SU-DHL-6 (cell line): ENCODE results near the gene ZDHHC5.

Experiments used
- H2AFZ ChIP-seq: fragments of 200-600 bp; sonication (generic); 2 replicates; pipeline ENCODE4 v1.6.1; 2014; ENCODE audit warnings: low read depth, mild to moderate bottlenecking, moderate library complexity, mixed read lengths, antibody characterized with exemption, low read length; ENCODE audit not compliant: severe bottlenecking
- H3F3A ChIP-seq: fragments of 200-600 bp; shearing (Covaris generic); 2 replicates; pipeline ENCODE4 v1.6.0; 2016; ENCODE audit warnings: antibody characterized with exemption, mild to moderate bottlenecking; ENCODE audit not compliant: insufficient read depth
- H3K27ac ChIP-seq: fragments of 200-600 bp; sonication (generic); 2 replicates; pipeline ENCODE4 v1.5.1; 2016; ENCODE audit warnings: low read depth, mild to moderate bottlenecking, low read length, moderate library complexity, mixed read lengths
- H3K27me3 ChIP-seq: fragments of 200-600 bp; sonication (generic), shearing (Covaris generic); 2 replicates; pipeline ENCODE4 v1.6.0; 2014; ENCODE audit warnings: mild to moderate bottlenecking, low read length
- H3K36me3 ChIP-seq: fragments of 200-600 bp; sonication (generic); 2 replicates; pipeline ENCODE4 v1.6.1; 2014; ENCODE audit warnings: mild to moderate bottlenecking, low read length, mixed read lengths
- H3K4me2 ChIP-seq: fragments of 300-600, 200-600 bp; shearing (Covaris generic), sonication (generic); 2 replicates; pipeline ENCODE4 v1.6.0; 2014; ENCODE audit warnings: low read length, low read depth, mild to moderate bottlenecking; ENCODE audit not compliant: poor library complexity, severe bottlenecking
- H3K4me3 ChIP-seq: fragments of 200-600 bp; sonication (generic); 2 replicates; pipeline ENCODE4 v1.5.1; 2014; ENCODE audit warnings: antibody characterized with exemption, low read length, mild to moderate bottlenecking, mixed read lengths; ENCODE audit not compliant: insufficient read depth, poor library complexity, severe bottlenecking
- H3K79me2 ChIP-seq: fragments of 200-600 bp; sonication (generic); 2 replicates; pipeline ENCODE4 v1.6.1; 2014; ENCODE audit warnings: mild to moderate bottlenecking, low read length, moderate library complexity; ENCODE audit not compliant: insufficient read depth
- H3K9ac ChIP-seq: fragments of 200-600 bp; sonication (generic); 2 replicates; pipeline ENCODE4 v1.7.0; 2014; ENCODE audit warnings: mild to moderate bottlenecking, low read length
- H3K9me2 ChIP-seq: fragments of 200-600 bp; sonication (generic); replicated peaks from 2 replicates; pipeline ENCODE4 v1.6.1; 2014; ENCODE audit warnings: low read length; ENCODE audit not compliant: insufficient read depth
- H3K9me3 ChIP-seq: fragments of 200-600 bp; sonication (generic); 2 replicates; pipeline ENCODE4 v1.6.1; 2014; ENCODE audit warnings: low read length, mixed read lengths; ENCODE audit not compliant: insufficient read depth
- H4K20me1 ChIP-seq: fragments of 200-600 bp; sonication (generic); 2 replicates; pipeline ENCODE4 v1.6.1; 2014; ENCODE audit warnings: low read depth, mild to moderate bottlenecking, antibody characterized with exemption, low read length, moderate library complexity, mixed read lengths
- CTCF ChIP-seq: fragments of 200-600 bp; sonication (generic); IDR thresholded peaks from one replicate; pipeline ENCODE4 v1.5.1; 2017; ENCODE audit warnings: antibody characterized with exemption, mild to moderate bottlenecking, low read length, moderate library complexity; ENCODE audit not compliant: insufficient read depth, poor library complexity, severe bottlenecking
- EZH2phosphoT487 ChIP-seq: fragments of 200-600 bp; sonication (generic), shearing (Covaris generic); conservative IDR thresholded peaks from 2 replicates; pipeline ENCODE4 v1.6.1; 2018; ENCODE audit warnings: mild to moderate bottlenecking, antibody characterized with exemption, low read length, moderate library complexity, mixed read lengths

The ZDHHC5 gene

GRCh38 chr11:57643802-57644201 lies 24.1 kb upstream of the ZDHHC5 start:
- no peak overlapping the region for H3K4me3 ChIP-seq
- no peaks in the 10 kb centered on the region for H3K9me3 ChIP-seq
- no peak overlapping the region for H3K9ac ChIP-seq
- no peaks in the 10 kb centered on the region for H3K9me2 ChIP-seq
- H2AFZ ChIP-seq = no peak overlapping the region
- no peaks in the 10 kb centered on the region for H3F3A ChIP-seq
- no peaks in the 10 kb centered on the region for H3K36me3 ChIP-seq
- no peaks in the 10 kb centered on the region for H3K27me3 ChIP-seq
- no peak overlapping the region for H3K4me2 ChIP-seq
- H4K20me1 ChIP-seq = no peaks in the 10 kb centered on the region
- H3K27ac ChIP-seq = no peak overlapping the region
- no peaks in the 10 kb centered on the region for H3K79me2 ChIP-seq
- TF ChIP-seq CTCF (no peak), EZH2phosphoT487 (no peak)

GRCh38 chr11:57644748-57645688 lies 22.9 kb upstream of the ZDHHC5 start:
- Histone ChIP-seq H3K36me3 (no peaks in the 10 kb centered on the region), H3K9ac (no peak overlapping the region), H3K27me3 (no peaks in the 10 kb centered on the region), H3K4me3 (no peak overlapping the region), H3K4me2 (no peak overlapping the region), H3F3A (no peaks in the 10 kb centered on the region), H3K27ac (no peak overlapping the region), H2AFZ (no peak overlapping the region), H3K79me2 (no peaks in the 10 kb centered on the region), H4K20me1 (no peaks in the 10 kb centered on the region), H3K9me2 (no peaks in the 10 kb centered on the region), H3K9me3 (no peaks in the 10 kb centered on the region)
- TF ChIP-seq EZH2phosphoT487 (no peak), CTCF (peak; percentile 96)

DNA sequence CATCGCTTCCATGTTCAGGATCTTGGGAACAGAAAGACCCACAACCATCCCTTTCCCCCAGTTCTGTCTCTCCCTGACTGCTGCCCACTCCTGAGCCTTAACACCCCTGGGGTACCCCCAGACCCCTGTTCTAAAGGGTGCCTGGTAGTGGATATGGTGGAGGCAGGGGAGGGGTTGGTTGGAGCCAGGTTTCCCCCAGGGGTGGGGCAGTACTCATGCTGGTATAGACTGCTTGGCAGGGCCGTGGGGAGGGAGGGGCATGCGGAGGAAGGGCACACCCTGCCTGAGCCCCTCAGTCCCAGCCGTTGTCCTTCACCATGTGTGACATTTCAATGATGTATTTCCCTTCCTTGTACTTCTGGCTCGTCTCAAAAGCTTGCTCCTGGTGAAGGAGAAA lies 22.2 kb upstream of the ZDHHC5 start:
- H3K4me3 ChIP-seq = no peak overlapping the region
- no peak overlapping the region for H3K9ac ChIP-seq
- no peaks in the 10 kb centered on the region for H3K9me3 ChIP-seq
- no peaks in the 10 kb centered on the region for H3K9me2 ChIP-seq
- H3K27me3 ChIP-seq = no peaks in the 10 kb centered on the region
- no peak overlapping the region for H2AFZ ChIP-seq
- H3K36me3 ChIP-seq = no peaks in the 10 kb centered on the region
- TF ChIP-seq EZH2phosphoT487 (no peak), CTCF (no peak)
- no peaks in the 10 kb centered on the region for H3F3A ChIP-seq
- H3K4me2 ChIP-seq = no peak overlapping the region
- H3K27ac ChIP-seq = no peak overlapping the region
- H4K20me1 ChIP-seq = no peaks in the 10 kb centered on the region
- H3K79me2 ChIP-seq = no peaks in the 10 kb centered on the region
